NOMO-1 treated with DMSO at 0.1 percent for 48 hours (cell line): Measurements from ENCODE around the gene TRIM37.

Source experiments
- DNase-seq: peaks from one replicate; lab custom pipeline; 2025; ENCODE audit not compliant: unreplicated experiment; lab: John Stamatoyannopoulos, UW

TRIM37 gene

DNA sequence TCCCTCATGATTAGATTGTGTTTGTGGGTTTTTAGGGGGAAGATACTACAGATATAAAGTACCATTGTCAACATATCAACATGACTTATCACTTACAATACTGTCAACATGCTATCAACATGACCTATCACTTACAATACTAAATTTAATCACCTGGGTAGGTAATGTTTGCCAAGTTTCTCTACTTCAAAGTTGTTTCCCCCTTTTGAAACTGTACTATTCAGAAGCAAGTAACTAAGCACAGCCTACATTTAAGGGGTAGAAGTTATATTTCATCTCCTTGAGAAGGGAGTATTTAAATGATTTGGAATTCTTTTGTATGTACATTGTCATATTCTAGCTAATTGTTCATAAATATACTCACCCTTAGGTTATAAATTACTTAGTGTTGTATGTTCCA is 68.7 kb downstream of the TRIM37 start:
- DNase-seq = no peak

- DNase-seq = no peak
These were observed 75.9 kb downstream of the TRIM37 start for GRCh38 chr17:59030811-59031210.

DNA sequence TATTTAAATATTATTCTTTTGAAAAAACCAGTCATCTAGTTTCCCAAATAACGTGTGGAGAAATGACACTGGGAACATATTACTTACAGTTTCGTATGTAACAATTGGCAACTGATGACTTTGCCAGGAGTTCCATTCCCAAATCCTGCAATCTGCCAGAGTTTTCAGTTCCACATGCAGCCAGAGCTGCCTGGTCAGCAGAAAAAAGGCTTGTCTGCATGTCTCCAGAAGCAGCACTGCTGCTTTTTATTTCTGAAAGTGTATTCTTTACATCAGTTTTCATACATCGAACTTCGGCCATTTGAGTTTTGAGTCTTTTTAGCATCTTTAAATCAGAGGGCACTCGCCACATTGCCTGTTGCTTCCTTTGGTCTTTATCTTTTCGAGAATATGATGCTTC is 78.4 kb downstream of the TRIM37 start:
- no peak for DNase-seq

DNA sequence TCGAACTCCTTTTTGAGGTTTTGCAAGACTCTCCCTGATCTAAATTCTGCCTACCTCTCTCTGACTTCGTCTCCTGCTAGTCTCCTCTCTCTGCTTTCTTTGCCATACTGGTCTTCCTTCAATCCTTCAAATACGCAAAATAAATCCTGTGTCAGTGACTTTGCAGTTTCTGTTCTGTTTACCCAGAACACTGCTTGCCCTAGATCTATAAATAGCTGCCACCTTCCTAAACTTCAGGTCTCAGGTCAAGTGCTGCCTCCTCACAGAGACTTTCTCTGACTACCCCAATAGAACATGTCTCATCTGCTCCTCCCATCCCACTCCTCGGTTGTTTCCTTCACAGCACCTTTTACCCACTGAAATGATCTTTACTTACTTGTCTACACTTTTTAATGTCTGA is 78.9 kb downstream of the TRIM37 start:
- DNase-seq = peak; percentile 27

DNA sequence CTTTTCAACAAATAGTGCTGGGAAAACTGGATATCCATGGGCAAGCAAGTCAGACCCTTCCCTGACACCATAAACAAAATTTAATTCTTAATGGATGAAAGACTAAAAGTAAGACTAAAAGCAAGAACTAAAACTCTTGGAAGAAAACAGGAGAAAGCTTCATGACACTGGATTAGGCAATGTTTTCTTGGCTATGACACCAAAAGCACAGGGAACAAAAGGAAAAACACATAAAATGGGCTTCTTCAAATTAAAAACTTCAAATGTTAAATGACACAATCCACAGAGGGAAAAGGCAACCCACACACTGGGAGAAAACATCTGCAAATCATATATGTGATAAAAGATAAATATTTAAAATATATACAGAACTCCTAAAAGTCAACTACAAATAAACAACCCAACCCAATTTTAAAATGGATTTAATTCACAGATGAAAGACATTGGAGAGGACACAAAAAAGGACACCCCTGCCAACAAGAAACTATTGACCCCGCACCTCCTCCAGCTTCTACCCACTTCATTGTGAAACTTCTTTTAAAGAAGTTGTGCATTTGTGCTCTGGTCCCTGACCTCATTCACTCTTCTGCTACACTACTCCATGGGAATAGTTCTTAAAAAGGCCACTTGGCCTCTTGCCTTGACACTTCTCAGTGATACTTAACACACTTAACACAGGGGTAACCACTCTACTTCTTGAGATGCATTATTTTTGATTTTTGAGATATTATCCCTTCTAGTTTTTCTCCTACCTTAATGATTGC is 80.3 kb downstream of the TRIM37 start:
- DNase-seq = peak; percentile 1

- no peak for DNase-seq
These were observed 81.8 kb downstream of the TRIM37 start for GRCh38 chr17:59024916-59025315.

DNA sequence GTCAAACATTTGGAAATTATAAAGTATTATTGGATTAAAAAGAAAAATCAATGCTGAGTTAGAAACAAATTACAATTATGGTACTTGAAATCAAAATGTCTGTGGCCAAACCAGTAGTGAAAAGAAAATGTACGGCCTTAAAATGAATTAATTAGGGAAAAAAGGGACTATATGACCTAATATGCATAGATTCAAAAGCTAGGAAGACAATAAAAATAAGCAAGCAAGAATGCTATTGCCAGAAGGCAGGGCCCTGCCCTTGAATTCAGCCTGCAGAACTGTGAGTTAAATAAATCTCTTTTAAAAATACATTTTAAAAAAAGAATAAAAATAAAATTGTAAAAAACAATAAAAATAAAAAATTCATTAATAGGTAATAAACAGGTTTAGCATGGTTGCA is 88.7 kb downstream of the TRIM37 start:
- no peak for DNase-seq

- no peak for DNase-seq
These were observed 94.7 kb downstream of the TRIM37 start for GRCh38 chr17:59011975-59012374.

DNA sequence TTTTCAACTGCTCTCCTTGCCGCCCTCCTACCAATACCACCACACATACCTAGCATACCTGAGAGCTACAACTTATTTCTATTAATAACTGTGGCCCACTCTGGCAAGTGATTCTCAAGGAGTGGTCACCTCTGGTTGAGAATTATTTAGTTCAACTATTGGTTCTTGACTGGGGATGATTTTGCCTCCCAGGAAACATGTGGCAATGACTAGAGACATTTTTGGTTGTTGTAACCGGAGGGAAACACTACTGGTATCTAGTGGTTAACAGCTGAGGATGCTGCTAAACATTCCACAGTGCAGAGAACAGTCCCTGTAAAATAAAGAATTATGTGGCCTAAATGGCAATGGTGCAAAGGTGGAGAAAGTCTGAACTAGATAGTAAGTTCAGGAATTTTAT is 96.7 kb downstream of the TRIM37 start:
- no peak for DNase-seq

DNA sequence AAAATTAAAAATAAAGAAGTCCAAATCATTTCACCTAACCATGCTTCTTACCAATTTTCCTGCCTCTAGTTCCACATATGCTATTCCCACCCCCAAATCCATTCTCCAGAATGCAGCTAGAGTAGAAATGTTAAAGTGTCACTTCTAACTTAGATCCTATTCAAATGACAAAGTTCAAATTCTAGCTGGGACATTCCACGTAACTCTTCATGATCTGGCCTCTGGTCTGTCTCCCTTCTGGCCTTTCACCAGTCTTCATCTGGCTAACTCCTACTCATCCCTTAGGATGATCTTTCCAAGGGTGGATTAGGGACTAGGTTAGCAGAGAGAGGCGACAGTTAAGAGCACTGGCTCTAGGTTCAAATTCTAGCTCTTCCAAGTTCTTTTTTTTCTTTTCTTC is 97.9 kb downstream of the TRIM37 start:
- no peak for DNase-seq

DNA sequence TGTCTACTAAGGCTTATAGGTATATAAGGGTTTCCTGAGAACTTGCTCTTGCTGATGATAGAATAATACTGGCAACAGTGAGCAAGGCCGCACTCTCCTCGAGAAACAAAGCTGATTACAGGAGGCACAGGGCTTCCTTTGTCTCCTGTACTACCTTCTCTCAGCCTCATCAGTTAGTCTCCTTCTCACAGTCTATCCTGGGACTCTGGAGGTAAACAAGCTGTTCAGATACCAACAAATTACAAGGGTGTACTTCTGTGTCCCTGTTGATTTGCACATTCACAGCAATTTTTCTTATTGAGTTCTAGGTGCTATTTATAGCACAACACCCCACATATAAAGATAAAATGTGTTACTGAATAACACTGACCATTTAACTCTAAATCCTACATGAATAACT is 98.7 kb downstream of the TRIM37 start:
- no peak for DNase-seq

DNA sequence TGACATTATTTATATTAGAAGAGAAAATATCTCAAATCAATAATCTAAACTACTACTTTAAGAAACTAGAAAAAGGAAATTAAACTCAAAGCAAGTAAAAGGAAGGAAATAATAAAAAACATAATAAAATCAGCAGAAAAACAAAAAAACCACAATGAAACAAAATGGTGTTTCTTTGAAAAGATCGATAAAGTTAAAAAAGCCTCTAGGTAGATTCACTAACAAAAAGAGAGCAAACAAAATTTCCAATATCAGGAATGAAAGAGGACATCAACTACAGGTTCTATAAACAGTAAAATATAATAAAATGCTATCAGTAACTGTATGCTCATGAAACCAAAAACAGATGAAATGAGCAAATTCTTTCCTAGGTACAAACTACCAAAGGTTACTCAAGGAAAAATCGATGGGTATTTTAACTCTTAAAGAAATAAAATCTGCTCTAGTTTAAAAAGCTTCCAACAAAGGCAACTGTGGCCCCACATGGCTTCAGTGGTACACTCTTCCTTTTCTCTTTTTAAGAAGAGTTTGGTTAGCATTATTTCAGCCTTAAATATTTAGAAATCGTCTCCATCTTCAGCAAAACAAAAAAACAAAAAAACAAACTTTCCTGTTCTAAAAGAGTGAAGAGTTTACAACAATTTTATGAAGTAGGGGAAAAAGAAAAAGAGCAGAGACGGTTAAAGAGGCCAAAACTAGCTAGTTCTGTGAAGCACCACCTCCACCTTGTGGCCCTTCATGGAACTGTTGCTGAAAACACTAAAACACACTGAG is 102.2 kb downstream of the TRIM37 start:
- peak; percentile 62 for DNase-seq

GRCh38 chr17:59003860-59004259 is 102.8 kb downstream of the TRIM37 start:
- DNase-seq = no peak

GRCh38 chr17:59002848-59003247 is 103.8 kb downstream of the TRIM37 start:
- DNase-seq = no peak

- no peak for DNase-seq
These were observed 104.6 kb downstream of the TRIM37 start for GRCh38 chr17:59002126-59002525.

DNA sequence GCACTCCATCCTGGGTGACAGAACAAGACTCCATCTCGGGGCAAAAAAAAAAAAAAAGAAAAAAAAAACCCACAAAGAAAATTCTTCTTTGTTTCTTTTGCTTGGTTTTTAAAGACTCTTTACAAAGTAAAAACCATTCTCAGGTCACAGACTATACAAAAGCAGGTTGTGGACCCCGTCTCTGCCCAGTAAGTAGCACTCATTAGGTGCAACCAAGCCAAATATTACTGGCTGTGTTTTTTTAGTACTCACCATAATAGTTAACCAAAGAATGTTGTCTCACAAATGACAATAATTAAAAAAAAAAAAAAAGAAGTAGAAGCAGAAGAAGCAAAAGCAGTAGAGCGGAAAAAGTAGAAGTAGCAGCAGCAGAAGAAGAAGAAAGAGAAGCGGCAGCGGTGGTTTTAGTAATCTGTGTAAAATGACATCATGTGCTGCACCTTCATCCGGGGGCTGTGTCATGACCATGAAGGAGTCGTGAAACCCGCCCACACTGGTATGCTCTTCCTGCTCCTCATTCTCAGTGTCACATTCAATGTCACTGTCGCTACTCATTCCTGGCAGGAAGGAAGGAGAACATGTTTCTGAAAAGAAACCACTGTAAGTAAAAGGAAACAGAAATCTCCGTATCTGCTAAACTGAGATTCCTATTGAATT is 105.4 kb downstream of the TRIM37 start:
- peak; percentile 95 for DNase-seq

- DNase-seq = no peak
These were observed 106.7 kb downstream of the TRIM37 start for GRCh38 chr17:59000022-59000421.

- DNase-seq = no peak
These were observed 107.2 kb downstream of the TRIM37 start for GRCh38 chr17:58999500-58999899.

GRCh38 chr17:58998871-58999270 is 107.8 kb downstream of the TRIM37 start:
- no peak for DNase-seq

- DNase-seq = no peak
These were observed 108.7 kb downstream of the TRIM37 start for GRCh38 chr17:58997756-58998553.

DNA sequence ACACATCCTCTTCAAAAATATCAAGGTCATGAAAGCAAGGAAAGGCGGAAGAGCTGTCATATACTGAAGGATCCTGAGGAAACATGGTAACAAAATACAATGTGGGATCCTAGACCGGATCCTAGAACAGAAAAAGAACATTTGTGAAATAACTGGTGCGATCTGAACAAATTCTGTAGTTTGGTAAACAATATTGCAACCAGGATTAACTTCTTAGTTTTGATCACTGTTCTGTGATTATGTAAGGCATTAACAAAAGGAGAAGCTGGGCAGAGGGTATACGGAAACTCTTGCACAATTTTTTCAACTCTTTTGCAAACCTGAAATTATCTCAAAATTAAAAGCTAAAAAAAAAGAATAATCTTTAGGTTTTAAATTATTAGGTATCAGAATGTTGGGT is 109.7 kb downstream of the TRIM37 start:
- peak; percentile 84 for DNase-seq
